ENCODE results near the gene CCDC159.
"Not testable (repeated sequence)": the region's sequence is repeated elsewhere in the genome, so short reads cannot be mapped to it uniquely, and the experiment has no call there.

The CCDC159 gene, protein sequence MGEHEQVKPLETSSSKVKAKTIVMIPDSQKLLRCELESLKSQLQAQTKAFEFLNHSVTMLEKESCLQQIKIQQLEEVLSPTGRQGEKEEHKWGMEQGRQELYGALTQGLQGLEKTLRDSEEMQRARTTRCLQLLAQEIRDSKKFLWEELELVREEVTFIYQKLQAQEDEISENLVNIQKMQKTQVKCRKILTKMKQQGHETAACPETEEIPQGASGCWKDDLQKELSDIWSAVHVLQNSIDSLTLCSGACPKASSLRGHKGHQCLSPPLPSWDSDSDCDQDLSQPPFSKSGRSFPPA

DNA sequence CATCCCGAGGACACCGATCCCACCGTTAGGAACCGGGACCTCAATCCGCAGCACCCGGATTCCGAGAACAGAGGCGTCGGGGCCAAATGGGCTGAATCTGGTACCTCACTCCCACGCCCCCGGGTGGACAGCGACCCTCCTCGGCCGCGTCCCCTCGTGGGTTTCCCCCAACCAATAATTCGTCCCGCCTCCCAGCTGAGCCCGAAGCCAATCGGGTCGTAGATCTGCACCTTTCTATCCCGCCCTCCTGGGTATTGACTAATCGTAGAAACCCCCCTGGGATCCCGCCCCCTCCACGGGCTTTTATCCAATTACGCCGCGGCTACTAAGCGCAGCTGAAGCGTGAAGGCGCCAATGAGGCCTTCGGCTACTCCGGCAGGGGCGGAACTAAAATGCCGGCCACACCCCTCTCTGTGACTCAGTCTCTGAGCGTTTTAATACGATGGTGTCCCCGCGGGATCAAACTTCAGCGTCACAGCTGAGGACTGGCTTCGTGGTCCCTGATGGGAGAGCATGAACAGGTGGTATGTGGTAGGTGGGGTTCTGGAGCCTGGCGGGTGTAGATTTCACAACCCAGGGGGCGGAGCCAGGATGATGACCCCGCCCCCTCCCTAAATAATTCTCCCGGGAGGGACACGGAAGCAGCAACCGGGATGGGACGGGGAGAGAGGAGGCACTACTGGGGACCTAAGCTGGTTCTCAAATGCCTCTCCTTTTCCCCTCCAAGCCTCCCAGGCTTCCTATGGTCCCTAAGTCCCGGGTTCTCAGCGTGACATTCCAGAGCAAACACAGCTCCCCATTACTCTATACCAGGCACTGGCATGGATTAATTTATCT lies at the start of gene CCDC159, which contains the start of gene TMEM205:
TSS of gene CCDC159 (plus strand) at position 416 of the 837 bp plus-strand sequence. CDS start at position 504, 88 bp downstream.
TSS of gene TMEM205 (minus strand) at position 165 of the 837 bp plus-strand sequence. CDS start 649 bp downstream, outside the sequence.
- TF ChIP-seq ZNF274 (IDR thresholded peaks at IDR 0.05; ENCODE audit: low read depth, low read length), result no peak
- peak within 1 kb of the TSS; percentile 74 for H3K4me3 ChIP-seq (ENCODE audit: low read length)

GRCh38 chr19:11299946-11300810 lies 46.1 kb upstream of the CCDC159 start:
- no peak overlapping the region for H3K4me3 ChIP-seq (ENCODE audit: low read length)
- TF ChIP-seq ZNF274 (IDR thresholded peaks at IDR 0.05; ENCODE audit: low read depth, low read length), result no peak

DNA sequence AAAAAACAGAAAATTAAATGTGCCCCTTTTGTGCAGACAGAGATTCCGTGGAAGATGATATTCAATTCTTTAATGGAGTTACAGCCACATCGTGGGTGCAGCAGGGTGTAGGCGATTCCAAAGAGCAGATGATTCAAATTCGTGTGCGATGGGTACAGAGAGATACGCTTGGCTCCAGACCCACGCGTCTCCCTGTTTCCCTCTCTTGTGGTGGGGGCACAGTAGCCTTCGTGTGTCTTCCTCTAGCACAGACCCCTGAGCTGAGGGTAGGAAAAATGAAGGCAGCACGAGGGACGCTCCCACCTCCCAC lies 45.6 kb upstream of the CCDC159 start:
- H3K4me3 ChIP-seq (ENCODE audit: low read length), result no peak overlapping the region
- TF ChIP-seq ZNF274 (IDR thresholded peaks at IDR 0.05; ENCODE audit: low read depth, low read length), result no peak

GRCh38 chr19:11304936-11305335 lies 41.4 kb upstream of the CCDC159 start:
- TF ChIP-seq ZNF274 (IDR thresholded peaks at IDR 0.05; ENCODE audit: low read depth, low read length), result no peak
- H3K4me3 ChIP-seq (ENCODE audit: low read length), result no peak overlapping the region

GRCh38 chr19:11306337-11306736 lies 40.0 kb upstream of the CCDC159 start:
- H3K4me3 ChIP-seq (ENCODE audit: low read length), result no peak overlapping the region
- TF ChIP-seq ZNF274 (IDR thresholded peaks at IDR 0.05; ENCODE audit: low read depth, low read length), result no peak

DNA sequence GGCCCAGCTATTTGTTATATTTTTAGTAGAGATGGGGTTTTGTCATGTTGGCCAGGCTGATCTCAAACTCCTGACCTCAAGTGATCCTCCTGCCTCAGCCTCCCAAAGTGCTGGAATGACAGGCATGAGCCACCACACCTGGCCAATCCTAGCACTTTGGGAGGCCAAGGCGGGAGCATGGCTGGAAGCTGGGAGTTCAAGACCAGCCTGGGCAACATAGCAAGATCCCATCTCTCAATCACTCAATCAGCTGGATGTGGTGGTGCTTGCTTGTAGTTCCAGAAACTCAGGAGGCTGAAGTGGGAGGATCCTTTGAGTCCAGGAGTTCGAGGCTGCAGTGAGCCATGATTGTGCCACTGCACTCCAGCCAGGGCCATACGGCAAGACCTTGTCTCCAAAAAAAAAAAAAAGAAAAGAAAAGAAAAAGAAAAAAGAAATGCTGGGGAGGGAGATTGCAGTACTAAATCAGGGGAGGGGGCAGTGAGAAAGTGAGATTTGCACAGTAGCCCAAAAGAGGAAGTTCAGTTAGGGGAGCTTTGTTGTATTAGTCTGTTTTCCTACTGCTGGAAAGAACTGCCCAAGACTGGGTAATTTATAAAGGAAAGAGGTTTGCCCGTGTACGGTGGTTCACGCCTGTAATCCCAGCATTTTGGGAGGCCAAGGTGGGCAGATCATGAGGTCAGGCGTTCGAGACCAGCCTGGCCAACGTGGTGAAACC lies 25.9 kb upstream of the CCDC159 start:
- not testable (repeated sequence) for H3K4me3 ChIP-seq (ENCODE audit: low read length)

GRCh38 chr19:11321191-11322126 lies 24.9 kb upstream of the CCDC159 start:
- no peak overlapping the region for H3K4me3 ChIP-seq (ENCODE audit: low read length)
- no peak for TF ChIP-seq ZNF274 (IDR thresholded peaks at IDR 0.05; ENCODE audit: low read depth, low read length)

GRCh38 chr19:11322269-11323024 lies 23.9 kb upstream of the CCDC159 start:
- no peak for TF ChIP-seq ZNF274 (IDR thresholded peaks at IDR 0.05; ENCODE audit: low read depth, low read length)
- no peak overlapping the region for H3K4me3 ChIP-seq (ENCODE audit: low read length)

DNA sequence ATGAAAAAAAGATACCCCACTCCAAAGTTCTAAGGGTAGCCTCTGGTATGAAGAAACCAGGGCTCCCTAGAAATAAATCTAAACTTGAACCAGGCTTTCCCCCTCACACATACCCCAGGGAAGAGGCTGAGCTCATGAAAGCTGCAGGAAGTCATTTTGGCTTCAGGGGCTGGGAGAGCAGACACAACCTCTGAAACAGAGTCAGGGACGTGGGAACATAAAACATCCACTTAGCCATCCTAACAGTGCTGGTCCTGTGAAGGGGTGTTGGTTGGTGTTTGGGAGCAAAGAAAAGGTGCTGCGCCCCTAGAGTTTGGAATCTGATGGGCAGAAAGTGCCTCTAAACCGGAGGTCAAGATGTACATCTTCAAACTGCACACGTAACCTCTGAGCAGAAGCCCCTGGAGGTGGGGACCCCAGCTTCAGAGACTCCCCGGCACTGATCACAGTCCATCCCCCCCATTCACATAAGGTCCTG lies 22.7 kb upstream of the CCDC159 start:
- peak overlapping the region; percentile 11; the same call in 1 of the 2 replicates for H3K4me3 ChIP-seq (ENCODE audit: low read length)
- TF ChIP-seq ZNF274 (IDR thresholded peaks at IDR 0.05; ENCODE audit: low read depth, low read length), result no peak

- H3K4me3 ChIP-seq (ENCODE audit: low read length), result peak overlapping the region; percentile 11; the same call in 1 of the 2 replicates
- no peak for TF ChIP-seq ZNF274 (IDR thresholded peaks at IDR 0.05; ENCODE audit: low read depth, low read length)
Measured at GRCh38 chr19:11324079-11324661, 22.1 kb upstream of the CCDC159 start.

GRCh38 chr19:11324748-11325389 lies 21.4 kb upstream of the CCDC159 start:
- no peak for TF ChIP-seq ZNF274 (IDR thresholded peaks at IDR 0.05; ENCODE audit: low read depth, low read length)
- H3K4me3 ChIP-seq (ENCODE audit: low read length), result no peak overlapping the region; the same call in 1 of the 2 replicates

Data from GM08714 (cell line).